Smooth muscle cell (in vitro differentiated cells): ENCODE measurements around the gene LHX1. TPM values are rescaled to one million over a fixed set of nuclear protein-coding genes. Genes with fewer than 3 reads are reported as not detected.
A peak's percentile ranks its signal among the peaks of the same experiment; 100 is the strongest.

ENCODE experiments used
- DNase-seq: peaks from one replicate; lab custom pipeline; 2025; ENCODE audit not compliant: unreplicated experiment; lab: John Stamatoyannopoulos, UW
- H2AFZ ChIP-seq: fragments of 200-600 bp; sonication (generic); 2 replicates; pipeline ENCODE4 v1.6.0; 2016; ENCODE audit warnings: antibody characterized with exemption, low read depth, mild to moderate bottlenecking
- H3F3A ChIP-seq: fragments of 200-600 bp; sonication (generic); 2 replicates; pipeline ENCODE4 v1.6.0; 2017; ENCODE audit warnings: antibody characterized with exemption, low read depth
- H3K27ac ChIP-seq: fragments of 200-600 bp; sonication (generic); 2 replicates; pipeline ENCODE4 v1.5.1; 2016; ENCODE audit warnings: low read depth, mild to moderate bottlenecking
- H3K27me3 ChIP-seq: fragments of 200-600 bp; sonication (generic); 2 replicates; pipeline ENCODE4 v1.6.1; 2016; ENCODE audit warnings: low read depth, mild to moderate bottlenecking
- H3K36me3 ChIP-seq: fragments of 200-600 bp; sonication (generic); 2 replicates; pipeline ENCODE4 v1.5.1; 2016; ENCODE audit warnings: low read depth
- H3K4me1 ChIP-seq: fragments of 200-600 bp; sonication (generic); 2 replicates; pipeline ENCODE4 v1.5.1; 2016; ENCODE audit warnings: low read depth
- H3K4me2 ChIP-seq: fragments of 200-600 bp; sonication (generic); 2 replicates; pipeline ENCODE4 v1.6.0; 2016; ENCODE audit warnings: mild to moderate bottlenecking
- H3K4me3 ChIP-seq: fragments of 200-600 bp; sonication (generic); 2 replicates; pipeline ENCODE4 v1.5.1; 2016; ENCODE audit warnings: mild to moderate bottlenecking
- H3K79me2 ChIP-seq: fragments of 200-600 bp; sonication (generic); 2 replicates; pipeline ENCODE4 v1.6.0; 2016; ENCODE audit warnings: low read depth, mild to moderate bottlenecking
- H3K9ac ChIP-seq: fragments of 200-600 bp; sonication (generic); 2 replicates; pipeline ENCODE4 v1.6.0; 2016; ENCODE audit warnings: low read depth
- H3K9me3 ChIP-seq: fragments of 200-600 bp; sonication (generic); replicated peaks from 2 replicates; pipeline ENCODE4 v1.5.1; 2016; ENCODE audit warnings: low read depth
- H4K20me1 ChIP-seq: fragments of 200-600 bp; sonication (generic); 2 replicates; pipeline ENCODE4 v1.6.0; 2016; ENCODE audit warnings: low read depth
- WGBS: methylation state at CpG from one replicate; pipeline ENCODE4 v1.1.7; 2016; ENCODE audit warnings: low lambda C conversion rate; 5-methylcytosine and 5-hydroxymethylcytosine counted together
- polyA plus RNA-seq: library from polyadenylated mRNA; unstranded; fragments of >200 nt; fragmentation: Nextera tagmentation; extraction: Ambion mirVana; gene quantifications from 2 replicates; pipeline ENCODE4 v1.2.1, GENCODE V29; 2016
- total RNA-seq: library from RNA; depleted of rRNA; stranded (reverse); fragments of >200 nt; gene quantifications from 2 replicates; pipeline ENCODE4 v1.2.3, GENCODE V29; 2014
- TF ChIP-seq, protein P1 (sequence below): fragments of 200-600 bp; sonication (generic); IDR thresholded peaks from 2 replicates; pipeline ENCODE4 v1.5.1; 2017; ENCODE audit warnings: borderline replicate concordance, mild to moderate bottlenecking, antibody characterized with exemption; ENCODE audit not compliant: insufficient read depth, poor library complexity, severe bottlenecking

Gene LHX1
- total and polyA plus RNA-seq, 2 experiments from 2014 or later, result not detected

DNA sequence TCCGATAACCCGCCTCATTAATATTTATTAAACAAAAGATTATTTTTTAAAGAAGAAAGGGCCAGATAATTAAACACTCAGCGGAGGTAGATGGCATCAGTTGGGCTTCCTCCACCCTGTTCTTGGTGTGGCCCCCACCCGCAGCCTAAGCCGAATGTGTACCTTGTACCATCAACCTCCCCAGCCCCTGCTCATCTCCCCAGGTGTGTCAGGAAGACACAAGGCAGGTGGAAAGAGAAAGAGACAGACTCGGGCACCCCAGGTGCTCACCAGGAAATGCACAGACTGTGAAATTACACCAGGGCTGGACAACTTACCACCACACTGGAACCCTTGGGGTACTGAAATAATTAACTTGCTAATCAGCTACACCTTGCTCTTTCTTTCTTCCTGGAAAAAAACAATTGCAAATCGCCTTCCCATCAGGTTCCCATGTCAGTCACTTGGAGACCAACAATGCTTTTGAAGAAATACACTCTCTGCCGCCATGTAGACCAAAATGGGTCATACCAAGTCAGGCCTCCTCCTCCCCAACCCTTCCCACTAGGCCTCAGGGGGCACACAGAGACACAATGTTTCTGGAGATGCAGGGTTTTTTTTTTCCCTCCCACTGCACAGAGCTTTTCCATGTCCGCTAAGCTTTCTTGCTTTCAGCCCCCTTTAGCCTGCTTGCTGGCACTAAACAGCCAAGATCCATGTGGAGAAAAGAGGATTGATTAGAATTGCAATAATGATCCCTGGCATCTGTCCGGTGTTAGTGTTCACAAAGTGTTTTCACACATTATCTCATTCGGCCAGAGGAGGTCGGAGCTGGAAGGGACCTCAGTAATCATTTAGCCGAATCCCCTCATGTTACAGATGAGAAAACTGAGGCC, 8.6 kb upstream of the LHX1 start:
- no peaks in the 10 kb centered on the region for H4K20me1 ChIP-seq
- peak overlapping the region; percentile 68 for H3K4me2 ChIP-seq
- H3K9ac ChIP-seq, result no peak overlapping the region
- H3K27me3 ChIP-seq, result peaks cover 58% of the 10 kb centered on the region
- no peaks in the 10 kb centered on the region for H3F3A ChIP-seq
- peaks cover 16% of the 10 kb centered on the region for H3K4me1 ChIP-seq
- no peaks in the 10 kb centered on the region for H3K9me3 ChIP-seq
- 72% methylated on average over 13 of the region's 13 CpGs for WGBS
- no peak overlapping the region for H3K27ac ChIP-seq
- TF ChIP-seq, protein P1, sequence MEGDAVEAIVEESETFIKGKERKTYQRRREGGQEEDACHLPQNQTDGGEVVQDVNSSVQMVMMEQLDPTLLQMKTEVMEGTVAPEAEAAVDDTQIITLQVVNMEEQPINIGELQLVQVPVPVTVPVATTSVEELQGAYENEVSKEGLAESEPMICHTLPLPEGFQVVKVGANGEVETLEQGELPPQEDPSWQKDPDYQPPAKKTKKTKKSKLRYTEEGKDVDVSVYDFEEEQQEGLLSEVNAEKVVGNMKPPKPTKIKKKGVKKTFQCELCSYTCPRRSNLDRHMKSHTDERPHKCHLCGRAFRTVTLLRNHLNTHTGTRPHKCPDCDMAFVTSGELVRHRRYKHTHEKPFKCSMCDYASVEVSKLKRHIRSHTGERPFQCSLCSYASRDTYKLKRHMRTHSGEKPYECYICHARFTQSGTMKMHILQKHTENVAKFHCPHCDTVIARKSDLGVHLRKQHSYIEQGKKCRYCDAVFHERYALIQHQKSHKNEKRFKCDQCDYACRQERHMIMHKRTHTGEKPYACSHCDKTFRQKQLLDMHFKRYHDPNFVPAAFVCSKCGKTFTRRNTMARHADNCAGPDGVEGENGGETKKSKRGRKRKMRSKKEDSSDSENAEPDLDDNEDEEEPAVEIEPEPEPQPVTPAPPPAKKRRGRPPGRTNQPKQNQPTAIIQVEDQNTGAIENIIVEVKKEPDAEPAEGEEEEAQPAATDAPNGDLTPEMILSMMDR, result no peak
- no peak overlapping the region for H3K4me3 ChIP-seq
- no peak for DNase-seq
- no peak overlapping the region for H2AFZ ChIP-seq
- H3K79me2 ChIP-seq, result no peaks in the 10 kb centered on the region
- no peaks in the 10 kb centered on the region for H3K36me3 ChIP-seq

DNA sequence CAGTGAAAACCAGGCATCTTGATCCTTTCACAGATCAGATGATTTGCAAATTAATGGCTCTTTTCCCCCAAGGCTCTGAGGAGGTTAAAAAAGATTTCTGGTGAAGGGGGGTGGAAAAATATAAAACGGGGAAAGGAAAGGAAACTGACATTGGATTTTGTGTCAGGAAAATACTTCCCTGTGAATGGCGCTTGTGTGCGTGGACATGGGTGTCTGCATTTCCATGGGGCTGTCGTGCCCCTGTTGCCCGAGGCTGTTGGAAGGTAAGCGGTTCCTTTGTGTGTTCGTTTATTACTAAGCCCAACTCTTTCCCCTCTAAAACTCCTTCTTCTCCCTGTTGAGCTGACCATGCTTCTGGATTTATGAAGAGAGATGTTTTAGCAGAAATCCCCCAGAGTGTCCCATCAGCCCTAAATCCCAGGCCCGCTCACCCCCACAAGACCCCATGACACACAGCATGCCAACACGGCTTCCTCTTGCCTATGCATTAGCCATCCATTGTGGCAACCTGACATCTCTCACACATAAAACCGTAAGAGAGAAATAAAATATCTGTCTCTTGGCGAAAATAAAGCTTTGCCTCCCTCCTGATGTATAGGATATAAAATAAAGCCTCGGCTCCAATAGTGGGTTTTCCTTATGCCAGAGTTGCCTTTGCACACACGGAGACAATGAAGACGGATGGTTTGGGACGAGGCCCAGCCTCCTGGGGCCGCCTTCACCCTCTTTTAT, 7.3 kb upstream of the LHX1 start:
- no peaks in the 10 kb centered on the region for H3F3A ChIP-seq
- peaks cover 9% of the 10 kb centered on the region for H4K20me1 ChIP-seq
- no peak overlapping the region for H3K27ac ChIP-seq
- H3K9me3 ChIP-seq, result no peaks in the 10 kb centered on the region
- H3K9ac ChIP-seq, result no peak overlapping the region
- H3K4me3 ChIP-seq, result no peak overlapping the region
- 57% methylated on average over 16 of the region's 16 CpGs for WGBS
- DNase-seq, result no peak
- H3K27me3 ChIP-seq, result peaks cover 71% of the 10 kb centered on the region
- H3K4me2 ChIP-seq, result no peak overlapping the region
- TF ChIP-seq, protein P1, result no peak
- H2AFZ ChIP-seq, result no peak overlapping the region
- no peaks in the 10 kb centered on the region for H3K36me3 ChIP-seq
- no peaks in the 10 kb centered on the region for H3K79me2 ChIP-seq
- H3K4me1 ChIP-seq, result peaks cover 28% of the 10 kb centered on the region

DNA sequence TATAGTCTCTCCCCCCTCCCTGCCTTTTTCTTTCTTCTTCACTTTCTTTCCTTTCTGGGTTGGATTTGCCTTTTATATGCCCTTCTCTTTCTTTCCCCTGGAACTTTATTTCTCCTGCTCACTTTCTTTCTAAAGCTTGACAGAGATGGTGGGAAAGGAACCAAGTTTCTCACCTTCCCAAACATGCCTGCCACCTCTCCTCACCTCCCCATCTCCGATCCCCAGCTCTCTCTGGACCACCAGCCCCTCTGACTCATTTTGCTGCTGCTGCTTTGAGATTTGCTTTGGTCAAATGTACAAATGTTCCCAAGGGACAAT, 6.7 kb upstream of the LHX1 start:
- Histone ChIP-seq H2AFZ (no peak overlapping the region), H3K27me3 (peaks cover 77% of the 10 kb centered on the region), H4K20me1 (peaks cover 14% of the 10 kb centered on the region), H3K79me2 (no peaks in the 10 kb centered on the region), H3F3A (no peaks in the 10 kb centered on the region), H3K9me3 (no peaks in the 10 kb centered on the region), H3K4me3 (no peak overlapping the region), H3K4me1 (peaks cover 33% of the 10 kb centered on the region), H3K9ac (no peak overlapping the region), H3K4me2 (no peak overlapping the region), H3K27ac (no peak overlapping the region), H3K36me3 (no peaks in the 10 kb centered on the region)
- TF ChIP-seq, protein P1, result no peak
- no peak for DNase-seq
- WGBS, result 87% methylated on average over 1 of the region's 1 CpG
